HEK293 (cell line): ENCODE data around the gene ALDOA.

Experiments
- GLIS1 ChIP-seq: fragments of 450-650 bp; formaldehyde crosslinking; IDR thresholded peaks from 2 replicates; pipeline ENCODE4 v1.5.1; 2016; ENCODE audit warnings: missing biosample characterization, missing genetic modification characterization
- TRIM28 ChIP-seq: IDR thresholded peaks from 2 replicates; pipeline ENCODE4 v1.6.1; 2011; ENCODE audit warnings: low read length, control low read depth, borderline replicate concordance
- ZBTB20 ChIP-seq: fragments of 450-650 bp; formaldehyde crosslinking; IDR thresholded peaks from 2 replicates; pipeline ENCODE4 v1.5.1; 2016; ENCODE audit warnings: missing biosample characterization, missing genetic modification characterization
- ZBTB8A ChIP-seq: fragments of 450-650 bp; formaldehyde crosslinking; IDR thresholded peaks from 2 replicates; pipeline ENCODE4 v1.5.1; 2016; ENCODE audit warnings: missing biosample characterization, missing genetic modification characterization
- ZNF501 ChIP-seq: fragments of 450-650 bp; formaldehyde crosslinking; IDR thresholded peaks from 2 replicates; pipeline ENCODE4 v1.5.1; 2016; ENCODE audit warnings: missing biosample characterization, missing genetic modification characterization
- ZNF571 ChIP-seq: fragments of 450-650 bp; formaldehyde crosslinking; IDR thresholded peaks from 2 replicates; pipeline ENCODE4 v1.5.0; 2017; ENCODE audit warnings: missing biosample characterization, missing genetic modification characterization
- ZNF747 ChIP-seq: fragments of 450-650 bp; formaldehyde crosslinking; IDR thresholded peaks from 2 replicates; pipeline ENCODE4 v1.5.1; 2016; ENCODE audit warnings: missing biosample characterization, missing genetic modification characterization
- ZSCAN5A ChIP-seq: fragments of 450-650 bp; formaldehyde crosslinking; IDR thresholded peaks from 2 replicates; pipeline ENCODE4 v1.5.1; 2016; ENCODE audit warnings: missing biosample characterization, missing genetic modification characterization
- TF ChIP-seq, protein P1 (sequence below): fragments of 450-650 bp; formaldehyde crosslinking; IDR thresholded peaks from 2 replicates; pipeline ENCODE4 v1.5.1; 2016; ENCODE audit warnings: missing biosample characterization, missing genetic modification characterization

- no peak for TF ChIP-seq ZNF571 (tag by site-specific recombination)
- TF ChIP-seq, protein P1, sequence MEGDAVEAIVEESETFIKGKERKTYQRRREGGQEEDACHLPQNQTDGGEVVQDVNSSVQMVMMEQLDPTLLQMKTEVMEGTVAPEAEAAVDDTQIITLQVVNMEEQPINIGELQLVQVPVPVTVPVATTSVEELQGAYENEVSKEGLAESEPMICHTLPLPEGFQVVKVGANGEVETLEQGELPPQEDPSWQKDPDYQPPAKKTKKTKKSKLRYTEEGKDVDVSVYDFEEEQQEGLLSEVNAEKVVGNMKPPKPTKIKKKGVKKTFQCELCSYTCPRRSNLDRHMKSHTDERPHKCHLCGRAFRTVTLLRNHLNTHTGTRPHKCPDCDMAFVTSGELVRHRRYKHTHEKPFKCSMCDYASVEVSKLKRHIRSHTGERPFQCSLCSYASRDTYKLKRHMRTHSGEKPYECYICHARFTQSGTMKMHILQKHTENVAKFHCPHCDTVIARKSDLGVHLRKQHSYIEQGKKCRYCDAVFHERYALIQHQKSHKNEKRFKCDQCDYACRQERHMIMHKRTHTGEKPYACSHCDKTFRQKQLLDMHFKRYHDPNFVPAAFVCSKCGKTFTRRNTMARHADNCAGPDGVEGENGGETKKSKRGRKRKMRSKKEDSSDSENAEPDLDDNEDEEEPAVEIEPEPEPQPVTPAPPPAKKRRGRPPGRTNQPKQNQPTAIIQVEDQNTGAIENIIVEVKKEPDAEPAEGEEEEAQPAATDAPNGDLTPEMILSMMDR (tag by site-specific recombination) = no peak
- TF ChIP-seq ZSCAN5A (tag by site-specific recombination) = no peak
- TF ChIP-seq ZBTB8A (tag by site-specific recombination) = no peak
- no peak for TF ChIP-seq TRIM28
- TF ChIP-seq ZNF747 (tag by site-specific recombination) = no peak
- TF ChIP-seq GLIS1 = no peak
- TF ChIP-seq ZBTB20 = no peak
- TF ChIP-seq ZNF501 (tag by site-specific recombination) = no peak
These were observed 1.4 kb downstream of the ALDOA start for GRCh38 chr16:30066761-30067583.
